HL-60 (cell line): ENCODE data around the gene DCC.

Experiments
- DNase-seq, 2 experiments: peaks; one replicate each; pipeline ENCODE4 v3.0.0-alpha.2; 2010 to 2020; ENCODE audit warnings: low read depth in 1 of 2, low spot score in 1 of 2
- H3K27ac ChIP-seq: fragments of 250-450 bp; sonication (Bioruptor Pico); replicated peaks from 2 replicates; pipeline ENCODE4 v1.5.1; 2020; ENCODE audit warnings: mild to moderate bottlenecking, moderate library complexity
- H3K27me3 ChIP-seq: fragments of 250-450 bp; sonication (Bioruptor Pico); 2 replicates; pipeline ENCODE4 v1.5.1; 2021; ENCODE audit warnings: mild to moderate bottlenecking, moderate library complexity; ENCODE audit not compliant: insufficient read depth, poor library complexity, severe bottlenecking
- H3K4me3 ChIP-seq: replicated peaks from 2 replicates; pipeline ENCODE4 v1.5.1; 2011; ENCODE audit warnings: mild to moderate bottlenecking, control low read depth, low read length; ENCODE audit not compliant: insufficient read depth
- GABPA ChIP-seq: IDR thresholded peaks from 2 replicates; pipeline ENCODE4 v1.6.1; 2012; ENCODE audit warnings: low read depth
- POLR2AphosphoS5 ChIP-seq: IDR thresholded peaks from 2 replicates; pipeline ENCODE4 v1.6.1; 2012; ENCODE audit warnings: low read depth
- SPI1 ChIP-seq: IDR thresholded peaks from 2 replicates; pipeline ENCODE4 v1.6.1; 2012; ENCODE audit warnings: low read depth, mild to moderate bottlenecking, borderline replicate concordance
- TF ChIP-seq, protein P1 (sequence below): IDR thresholded peaks from one replicate; pipeline ENCODE4 v1.5.1; 2011; ENCODE audit warnings: low read length, control low read depth, inconsistent platforms; ENCODE audit not compliant: insufficient read depth
- TF ChIP-seq, protein P2 (sequence below): IDR thresholded peaks from 2 replicates; pipeline ENCODE4 v1.6.1; 2012; ENCODE audit warnings: low read depth; ENCODE audit not compliant: insufficient replicate concordance

DCC gene

DNA sequence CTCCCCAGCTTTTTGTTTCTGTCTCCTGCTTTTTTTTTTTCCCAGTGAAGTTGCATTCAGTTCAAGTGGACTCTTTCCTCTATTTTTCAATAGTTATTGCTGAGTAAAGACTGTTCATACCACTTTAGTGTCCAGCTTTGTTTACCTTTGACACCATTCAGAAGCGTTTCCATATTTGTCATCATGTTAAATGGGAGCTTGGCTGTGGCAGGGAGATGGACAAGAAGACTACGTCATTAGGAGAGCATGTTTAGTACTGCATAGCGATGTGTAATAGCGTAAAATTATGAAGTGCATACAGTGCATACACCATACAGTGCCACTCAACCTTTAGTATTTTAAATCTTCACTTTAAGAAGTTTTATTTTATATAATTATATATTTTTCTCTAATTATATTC lies 655.9 kb downstream of the DCC start:
- H3K4me3 ChIP-seq = no peak overlapping the region
- TF ChIP-seq, protein P1, sequence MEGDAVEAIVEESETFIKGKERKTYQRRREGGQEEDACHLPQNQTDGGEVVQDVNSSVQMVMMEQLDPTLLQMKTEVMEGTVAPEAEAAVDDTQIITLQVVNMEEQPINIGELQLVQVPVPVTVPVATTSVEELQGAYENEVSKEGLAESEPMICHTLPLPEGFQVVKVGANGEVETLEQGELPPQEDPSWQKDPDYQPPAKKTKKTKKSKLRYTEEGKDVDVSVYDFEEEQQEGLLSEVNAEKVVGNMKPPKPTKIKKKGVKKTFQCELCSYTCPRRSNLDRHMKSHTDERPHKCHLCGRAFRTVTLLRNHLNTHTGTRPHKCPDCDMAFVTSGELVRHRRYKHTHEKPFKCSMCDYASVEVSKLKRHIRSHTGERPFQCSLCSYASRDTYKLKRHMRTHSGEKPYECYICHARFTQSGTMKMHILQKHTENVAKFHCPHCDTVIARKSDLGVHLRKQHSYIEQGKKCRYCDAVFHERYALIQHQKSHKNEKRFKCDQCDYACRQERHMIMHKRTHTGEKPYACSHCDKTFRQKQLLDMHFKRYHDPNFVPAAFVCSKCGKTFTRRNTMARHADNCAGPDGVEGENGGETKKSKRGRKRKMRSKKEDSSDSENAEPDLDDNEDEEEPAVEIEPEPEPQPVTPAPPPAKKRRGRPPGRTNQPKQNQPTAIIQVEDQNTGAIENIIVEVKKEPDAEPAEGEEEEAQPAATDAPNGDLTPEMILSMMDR = no peak
- TF ChIP-seq GABPA (no peak), POLR2AphosphoS5 (no peak), SPI1 (no peak)
- TF ChIP-seq, protein P2, sequence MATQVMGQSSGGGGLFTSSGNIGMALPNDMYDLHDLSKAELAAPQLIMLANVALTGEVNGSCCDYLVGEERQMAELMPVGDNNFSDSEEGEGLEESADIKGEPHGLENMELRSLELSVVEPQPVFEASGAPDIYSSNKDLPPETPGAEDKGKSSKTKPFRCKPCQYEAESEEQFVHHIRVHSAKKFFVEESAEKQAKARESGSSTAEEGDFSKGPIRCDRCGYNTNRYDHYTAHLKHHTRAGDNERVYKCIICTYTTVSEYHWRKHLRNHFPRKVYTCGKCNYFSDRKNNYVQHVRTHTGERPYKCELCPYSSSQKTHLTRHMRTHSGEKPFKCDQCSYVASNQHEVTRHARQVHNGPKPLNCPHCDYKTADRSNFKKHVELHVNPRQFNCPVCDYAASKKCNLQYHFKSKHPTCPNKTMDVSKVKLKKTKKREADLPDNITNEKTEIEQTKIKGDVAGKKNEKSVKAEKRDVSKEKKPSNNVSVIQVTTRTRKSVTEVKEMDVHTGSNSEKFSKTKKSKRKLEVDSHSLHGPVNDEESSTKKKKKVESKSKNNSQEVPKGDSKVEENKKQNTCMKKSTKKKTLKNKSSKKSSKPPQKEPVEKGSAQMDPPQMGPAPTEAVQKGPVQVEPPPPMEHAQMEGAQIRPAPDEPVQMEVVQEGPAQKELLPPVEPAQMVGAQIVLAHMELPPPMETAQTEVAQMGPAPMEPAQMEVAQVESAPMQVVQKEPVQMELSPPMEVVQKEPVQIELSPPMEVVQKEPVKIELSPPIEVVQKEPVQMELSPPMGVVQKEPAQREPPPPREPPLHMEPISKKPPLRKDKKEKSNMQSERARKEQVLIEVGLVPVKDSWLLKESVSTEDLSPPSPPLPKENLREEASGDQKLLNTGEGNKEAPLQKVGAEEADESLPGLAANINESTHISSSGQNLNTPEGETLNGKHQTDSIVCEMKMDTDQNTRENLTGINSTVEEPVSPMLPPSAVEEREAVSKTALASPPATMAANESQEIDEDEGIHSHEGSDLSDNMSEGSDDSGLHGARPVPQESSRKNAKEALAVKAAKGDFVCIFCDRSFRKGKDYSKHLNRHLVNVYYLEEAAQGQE = no peak
- no peak for DNase-seq

DNA sequence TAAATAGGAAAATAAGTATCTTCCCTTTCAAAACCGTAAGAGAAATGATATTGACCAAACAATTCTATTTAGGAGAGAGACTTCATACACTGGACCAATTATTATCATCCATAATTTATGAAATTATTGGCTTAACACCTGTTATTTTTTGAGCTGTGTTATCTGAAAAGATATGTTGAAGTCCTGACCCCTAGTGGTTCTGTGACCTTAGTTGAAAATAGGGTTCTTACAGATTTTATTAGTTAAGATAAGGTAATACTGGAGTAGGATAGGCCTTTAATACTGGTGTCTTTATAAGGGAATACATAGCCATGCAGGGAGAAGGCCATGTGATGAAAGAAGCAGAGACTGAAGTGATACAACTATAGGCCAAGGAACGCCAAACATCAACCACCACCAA lies 659.6 kb downstream of the DCC start:
- TF ChIP-seq, protein P2 = no peak
- TF ChIP-seq, protein P1 = no peak
- TF ChIP-seq POLR2AphosphoS5 (no peak), SPI1 (no peak), GABPA (no peak)
- DNase-seq = no peak
- no peak overlapping the region for H3K27ac ChIP-seq

More for the DNA sequence above, 655.9 kb downstream of the DCC start:
- Histone ChIP-seq H3K27ac (no peak overlapping the region), H3K27me3 (no peaks in the 10 kb centered on the region)

DNA sequence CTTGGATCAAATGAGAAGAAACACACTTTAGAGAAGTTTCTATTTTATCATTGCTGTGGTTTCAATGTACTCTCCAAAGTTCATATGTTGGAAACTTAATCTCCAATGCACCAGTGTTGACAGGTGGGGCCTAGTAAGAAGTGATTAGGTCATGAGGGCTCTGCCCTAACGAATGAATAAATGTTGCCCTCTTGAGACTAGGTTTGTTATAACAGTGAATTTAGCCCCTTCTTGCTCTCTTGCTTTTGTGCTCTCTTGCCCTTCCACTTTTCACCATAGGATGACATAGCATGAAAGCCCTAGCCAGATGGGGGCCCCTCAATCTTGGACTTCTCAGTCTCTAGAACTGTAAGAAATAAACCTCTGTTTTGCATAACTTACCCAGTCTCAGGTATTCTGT lies 664.8 kb downstream of the DCC start:
- no peak for TF ChIP-seq SPI1
- TF ChIP-seq GABPA = no peak
- TF ChIP-seq, protein P1 = no peak
- TF ChIP-seq, protein P2 = no peak
- no peak for TF ChIP-seq POLR2AphosphoS5
- DNase-seq = no peak
- H3K27ac ChIP-seq = no peak overlapping the region
- no peaks in the 10 kb centered on the region for H3K27me3 ChIP-seq
- no peak overlapping the region for H3K4me3 ChIP-seq

More for the DNA sequence above, 659.6 kb downstream of the DCC start:
- Histone ChIP-seq H3K27me3 (no peaks in the 10 kb centered on the region), H3K4me3 (no peak overlapping the region)
